IMR-90 (cell line): ENCODE data around the gene CCDC88A. TPM values are rescaled to one million over a fixed set of nuclear protein-coding genes. Genes with fewer than 3 reads are reported as not detected.

ENCODE experiments used
- ATAC-seq: fragments of 200-7000 bp; cut with Tn5 transposase; 2 replicates; pipeline ENCODE4 v1.9.1; 2020; ENCODE audit warnings: low read depth, mild to moderate bottlenecking, moderate library complexity
- BruUV-seq: library from RNA; stranded (reverse); fragments of 400-500 nt; replicated peaks from 2 replicates; lab custom pipeline; 2021; lab: Mats Ljungman, UMichigan
- CTCF ChIA-PET: fragments of 300-600 bp; formaldehyde crosslinking; extraction: SDS; loops from one replicate; lab custom pipeline; 2021; ENCODE audit warnings: antibody characterized with exemption; lab: Yijun Ruan, JAX
- POLR2A ChIA-PET: fragments of 300-600 bp; sonication (Branson Sonifier 250); formaldehyde crosslinking; loops from one replicate; lab custom pipeline; 2022; ENCODE audit warnings: antibody characterized with exemption; ENCODE audit not compliant: unreplicated experiment; lab: Charles Lee
- DNase-seq: peaks from one replicate; pipeline ENCODE4 v3.0.0; 2013
- H2AFZ ChIP-seq: replicated peaks from 2 replicates; pipeline ENCODE3; 2013; ENCODE audit warnings: low read length, mild to moderate bottlenecking; ENCODE audit not compliant: poor library complexity
- H2AK5ac ChIP-seq: 2 replicates; pipeline ENCODE4 v1.6.1; 2013; ENCODE audit warnings: low read depth, low read length, inconsistent platforms
- H2AK9ac ChIP-seq: replicated peaks from 2 replicates; pipeline ENCODE3; 2013; ENCODE audit warnings: mild to moderate bottlenecking, low read depth, low read length, moderate library complexity; ENCODE audit not compliant: poor library complexity
- H2BK120ac ChIP-seq: 2 replicates; pipeline ENCODE4 v1.6.1; 2013; ENCODE audit warnings: low read depth, low read length, inconsistent platforms
- H2BK15ac ChIP-seq: 3 replicates; pipeline ENCODE4 v1.6.1; 2013; ENCODE audit warnings: low read depth, low read length, inconsistent platforms
- H2BK20ac ChIP-seq: 2 replicates; pipeline ENCODE4 v1.6.1; 2013; ENCODE audit warnings: low read depth, mild to moderate bottlenecking, inconsistent platforms, low read length, moderate library complexity
- H2BK5ac ChIP-seq: 2 replicates; pipeline ENCODE4 v1.6.1; 2013; ENCODE audit warnings: mild to moderate bottlenecking, low read depth, low read length, inconsistent platforms; ENCODE audit not compliant: poor library complexity, severe bottlenecking
- H3K14ac ChIP-seq: replicated peaks from 2 replicates; pipeline ENCODE4 v1.6.1; 2013; ENCODE audit warnings: low read depth, low read length, inconsistent platforms
- H3K18ac ChIP-seq: 2 replicates; pipeline ENCODE4 v1.6.1; 2013; ENCODE audit warnings: low read depth, low read length, control low read depth
- H3K23ac ChIP-seq: 2 replicates; pipeline ENCODE4 v1.6.1; 2013; ENCODE audit warnings: low read depth, low read length, inconsistent platforms
- H3K27ac ChIP-seq: 2 replicates; pipeline ENCODE4 v1.5.1; 2013; ENCODE audit warnings: mild to moderate bottlenecking, control low read depth, low read length; ENCODE audit not compliant: insufficient read depth
- H3K27me3 ChIP-seq: 2 replicates; pipeline ENCODE4 v1.6.1; 2013; ENCODE audit warnings: low read length; ENCODE audit not compliant: control insufficient read depth, insufficient read depth
- H3K36me3 ChIP-seq: 2 replicates; pipeline ENCODE4 v1.6.1; 2013; ENCODE audit warnings: low read length, mixed read lengths; ENCODE audit not compliant: control insufficient read depth, insufficient read depth
- H3K4ac ChIP-seq: 2 replicates; pipeline ENCODE4 v1.6.1; 2013; ENCODE audit warnings: low read depth, low read length, inconsistent platforms
- H3K4me1 ChIP-seq: 2 replicates; pipeline ENCODE4 v1.6.1; 2013; ENCODE audit warnings: low read length, mixed read lengths; ENCODE audit not compliant: control insufficient read depth, insufficient read depth
- H3K4me2 ChIP-seq: 2 replicates; pipeline ENCODE4 v1.6.1; 2013; ENCODE audit warnings: low read depth, mild to moderate bottlenecking, control low read depth, low read length, moderate library complexity
- H3K4me3 ChIP-seq: 2 replicates; pipeline ENCODE4 v1.5.1; 2013; ENCODE audit warnings: low read depth, mild to moderate bottlenecking, control low read depth, low read length, moderate library complexity; ENCODE audit not compliant: insufficient read depth
- H3K56ac ChIP-seq: 2 replicates; pipeline ENCODE4 v1.6.1; 2013; ENCODE audit warnings: low read length, inconsistent platforms; ENCODE audit not compliant: insufficient read depth; ENCODE audit errors: extremely low read depth
- H3K79me1 ChIP-seq, 2 experiments: 2 replicates each; pipeline ENCODE4 v1.6.1; 2013; ENCODE audit warnings: low read length in 2 of 2, inconsistent platforms in 1 of 2, low read depth in 1 of 2
- H3K9ac ChIP-seq: 2 replicates; pipeline ENCODE4 v1.6.1; 2013; ENCODE audit warnings: low read depth, low read length, control low read depth
- H3K9me1 ChIP-seq: 2 replicates; pipeline ENCODE4 v1.6.1; 2013; ENCODE audit warnings: low read length, inconsistent platforms; ENCODE audit not compliant: insufficient read depth
- H3K9me3 ChIP-seq: 2 replicates; pipeline ENCODE4 v1.6.1; 2013; ENCODE audit warnings: low read length; ENCODE audit not compliant: control insufficient read depth, insufficient read depth
- H4K20me1 ChIP-seq: 2 replicates; pipeline ENCODE4 v1.6.1; 2013; ENCODE audit warnings: low read length, inconsistent platforms; ENCODE audit not compliant: insufficient read depth
- H4K5ac ChIP-seq: 2 replicates; pipeline ENCODE4 v1.6.1; 2013; ENCODE audit warnings: mild to moderate bottlenecking, low read depth, low read length, control low read depth
- H4K8ac ChIP-seq, 2 experiments: 2 replicates each; pipeline ENCODE4 v1.6.1; 2013; ENCODE audit warnings: low read depth in 2 of 2, low read length in 2 of 2, control low read depth in 1 of 2, inconsistent platforms in 1 of 2
- H4K91ac ChIP-seq: 2 replicates; pipeline ENCODE4 v1.6.1; 2013; ENCODE audit warnings: low read depth, low read length, inconsistent platforms; ENCODE audit not compliant: insufficient read depth
- MAZ ChIP-seq: IDR thresholded peaks from 2 replicates; pipeline ENCODE4 v1.6.1; 2012; ENCODE audit warnings: low read depth, mild to moderate bottlenecking, low read length, improper control_type of control experiment, moderate library complexity, borderline replicate concordance
- POLR2A ChIP-seq: IDR thresholded peaks from 2 replicates; pipeline ENCODE4 v1.6.1; 2012; ENCODE audit warnings: mild to moderate bottlenecking, low read depth, low read length
- WGBS, 2 experiments: methylation state at CpG; one replicate each; pipeline versions ENCODE4 v1.1.5 to v1.1.7; 2013; ENCODE audit warnings: missing lambda C conversion rate in 2 of 2; ENCODE audit not compliant: insufficient read length in 1 of 2; ENCODE audit errors: extremely low coverage in 2 of 2; 5-methylcytosine and 5-hydroxymethylcytosine counted together
- dilution Hi-C: fragments of 300-500 bp; cut with HindIII; formaldehyde crosslinking; loops from one replicate; pipeline ENCODE4 v1.14.3; 2018; ENCODE audit warnings: low sequenced_read_pairs; ENCODE audit not compliant: unreplicated experiment
- in situ Hi-C: fragments of 300-500 bp; cut with MboI; formaldehyde crosslinking; loops from 3 replicates; pipeline ENCODE4 v1.14.3; 2019; ENCODE audit warnings: low sequenced_read_pairs, inconsistent platforms, mixed read lengths
- intact Hi-C: fragments of 100-400 bp; cut with micrococcal nuclease; formaldehyde crosslinking; loops from 2 replicates; pipeline ENCODE4 v1.10.0; 2022
- polyA plus RNA-seq, 3 experiments: library from polyadenylated mRNA; depleted of rRNA; stranded (reverse); fragments of >200 nt; gene quantifications; 2 replicates each; pipeline ENCODE4 v1.2.3, GENCODE V29; 2012; ENCODE audit warnings: low replicate concordance in 1 of 3
- total RNA-seq: library from RNA; depleted of rRNA; stranded (reverse); fragments of >200 nt; gene quantifications from 2 replicates; pipeline ENCODE4 v1.2.3, GENCODE V29; 2012

CCDC88A gene
- total and polyA plus RNA-seq, 2 of the 4 experiments (the other 2 are of a cell fraction): 15.6 to 63.8 TPM

- no peaks in the 10 kb centered on the region for H3K9me3 ChIP-seq
- H3K14ac ChIP-seq: no peak overlapping the region
- TF ChIP-seq POLR2A (no peak), MAZ (no peak)
- H4K5ac ChIP-seq: no peak overlapping the region
- H3K27ac ChIP-seq: no peak overlapping the region
- H2AK9ac ChIP-seq: no peak overlapping the region
- no peak overlapping the region for H3K18ac ChIP-seq
- BruUV-seq: no TSS peak
- POLR2A ChIA-PET: no interaction called here
- CTCF ChIA-PET: no interaction called here
- H3K56ac ChIP-seq: no peak overlapping the region
- no peak overlapping the region for H3K4ac ChIP-seq
- no peak overlapping the region for H2AK5ac ChIP-seq
- no peak overlapping the region for H2BK120ac ChIP-seq
- H2BK15ac ChIP-seq: no peak overlapping the region
- no peak overlapping the region for H4K91ac ChIP-seq
- in situ Hi-C loops (no loop called here), dilution Hi-C loops (no loop called here), intact Hi-C loops (loop anchor here (5.0 kb wide), 1 partner anchor 54 kb away; the partner anchor contains the start of gene CCDC88A)
- no peaks in the 10 kb centered on the region for H3K36me3 ChIP-seq
- no peaks in the 10 kb centered on the region for H4K20me1 ChIP-seq
- no peak overlapping the region for H3K4me2 ChIP-seq
- no peak overlapping the region for H3K9ac ChIP-seq
- WGBS, 2 experiments: no CpG with 5 or more reads among the region's 3 CpGs
- no peak overlapping the region for H2AFZ ChIP-seq
- H2BK5ac ChIP-seq: no peak overlapping the region
- no peak overlapping the region for H3K23ac ChIP-seq
- no peaks in the 10 kb centered on the region; a peak in 1 of 4 replicates for H3K79me1 ChIP-seq
- H2BK20ac ChIP-seq: no peak overlapping the region
- H3K27me3 ChIP-seq: no peaks in the 10 kb centered on the region
- no peaks in the 10 kb centered on the region; the same call in none of the 2 replicates for H3K4me1 ChIP-seq
- no peaks in the 10 kb centered on the region for H3K9me1 ChIP-seq
- H4K8ac ChIP-seq: no peak overlapping the region
- DNase-seq (no peak), ATAC-seq (no peak)
- no peak overlapping the region for H3K4me3 ChIP-seq
Observed at GRCh38 chr2:55363636-55364035, 56.0 kb downstream of the CCDC88A start.
